Measurements from ENCODE around the gene ATP6V0B.

Gene ATP6V0B

GRCh38 chr1:43965316-43965715, 9.4 kb upstream of the ATP6V0B start:
- DNase-seq (ENCODE audit: extremely low spot score, insufficient read length, low read depth) (no peak), FAIRE-seq (no peak)

GRCh38 chr1:43968348-43968948, 6.3 kb upstream of the ATP6V0B start:
- DNase-seq (ENCODE audit: extremely low spot score, insufficient read length, low read depth) (no peak), FAIRE-seq (no peak)

- no peak for FAIRE-seq
- no peak for DNase-seq (ENCODE audit: extremely low spot score, insufficient read length, low read depth)
Observed at GRCh38 chr1:43969416-43969745, 5.4 kb upstream of the ATP6V0B start.

GRCh38 chr1:43969746-43970466, 4.9 kb upstream of the ATP6V0B start, which contains the start of gene DPH2:
Gene DPH2, plus strand, starts transcription at chr1:43970010. Its CDS starts 166 bp downstream, at chr1:43970176.
- DNase-seq (ENCODE audit: extremely low spot score, insufficient read length, low read depth) (peak; percentile 96), FAIRE-seq (peak; percentile 99)

DNA sequence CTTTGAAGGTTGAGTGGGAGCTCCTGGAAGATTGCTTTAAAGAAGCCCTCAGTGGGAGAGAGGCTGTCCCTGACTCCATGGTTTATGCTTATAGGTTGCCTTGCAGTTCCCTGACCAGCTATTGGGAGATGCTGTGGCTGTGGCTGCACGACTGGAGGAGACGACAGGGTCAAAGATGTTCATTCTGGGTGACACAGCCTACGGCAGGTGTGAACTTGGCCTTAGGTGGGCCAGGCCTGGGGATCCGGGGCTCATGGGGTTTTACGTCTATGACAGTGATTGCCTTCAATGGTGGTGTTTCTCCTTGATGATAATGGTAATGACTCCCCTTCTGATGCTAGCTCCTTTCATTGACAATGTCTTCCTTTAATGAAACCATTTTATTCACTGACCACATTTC, 4.3 kb upstream of the ATP6V0B start:
- DNase-seq (ENCODE audit: extremely low spot score, insufficient read length, low read depth) (no peak), FAIRE-seq (no peak)

DNA sequence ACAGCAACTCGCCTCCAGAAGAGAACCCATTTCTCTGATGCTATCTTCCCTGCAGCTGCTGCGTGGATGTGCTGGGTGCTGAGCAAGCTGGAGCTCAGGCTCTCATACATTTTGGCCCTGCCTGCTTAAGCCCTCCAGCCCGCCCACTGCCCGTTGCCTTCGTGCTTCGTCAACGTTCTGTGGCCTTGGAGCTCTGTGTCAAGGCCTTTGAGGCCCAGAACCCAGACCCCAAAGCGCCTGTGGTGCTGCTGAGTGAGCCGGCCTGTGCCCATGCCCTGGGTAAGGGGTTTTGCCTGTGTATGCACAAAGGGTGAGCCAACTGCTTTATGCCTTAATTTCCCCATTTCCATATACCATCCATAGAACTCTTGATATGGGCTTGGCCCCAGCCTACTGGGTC, 3.8 kb upstream of the ATP6V0B start:
- no peak for FAIRE-seq
- no peak for DNase-seq (ENCODE audit: extremely low spot score, insufficient read length, low read depth)

DNA sequence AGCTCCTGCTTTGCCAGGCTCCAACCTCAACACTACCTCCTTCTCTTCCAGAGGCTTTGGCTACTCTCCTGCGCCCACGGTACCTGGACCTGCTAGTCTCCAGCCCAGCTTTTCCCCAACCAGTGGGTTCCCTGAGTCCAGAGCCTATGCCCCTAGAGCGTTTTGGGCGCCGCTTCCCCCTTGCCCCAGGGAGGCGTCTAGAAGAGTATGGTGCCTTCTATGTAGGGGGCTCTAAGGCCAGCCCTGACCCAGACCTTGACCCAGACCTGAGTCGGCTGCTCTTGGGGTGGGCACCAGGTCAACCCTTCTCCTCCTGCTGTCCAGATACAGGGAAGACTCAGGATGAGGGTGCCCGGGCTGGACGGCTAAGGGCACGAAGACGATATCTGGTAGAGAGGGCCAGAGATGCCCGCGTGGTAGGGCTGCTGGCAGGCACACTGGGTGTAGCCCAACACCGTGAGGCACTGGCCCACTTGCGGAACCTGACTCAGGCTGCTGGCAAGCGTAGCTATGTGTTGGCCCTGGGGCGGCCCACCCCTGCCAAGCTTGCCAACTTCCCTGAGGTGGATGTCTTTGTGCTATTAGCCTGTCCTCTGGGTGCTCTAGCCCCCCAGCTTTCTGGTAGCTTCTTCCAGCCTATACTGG, 3.3 kb upstream of the ATP6V0B start:
- FAIRE-seq = no peak
- no peak for DNase-seq (ENCODE audit: extremely low spot score, insufficient read length, low read depth)

DNA sequence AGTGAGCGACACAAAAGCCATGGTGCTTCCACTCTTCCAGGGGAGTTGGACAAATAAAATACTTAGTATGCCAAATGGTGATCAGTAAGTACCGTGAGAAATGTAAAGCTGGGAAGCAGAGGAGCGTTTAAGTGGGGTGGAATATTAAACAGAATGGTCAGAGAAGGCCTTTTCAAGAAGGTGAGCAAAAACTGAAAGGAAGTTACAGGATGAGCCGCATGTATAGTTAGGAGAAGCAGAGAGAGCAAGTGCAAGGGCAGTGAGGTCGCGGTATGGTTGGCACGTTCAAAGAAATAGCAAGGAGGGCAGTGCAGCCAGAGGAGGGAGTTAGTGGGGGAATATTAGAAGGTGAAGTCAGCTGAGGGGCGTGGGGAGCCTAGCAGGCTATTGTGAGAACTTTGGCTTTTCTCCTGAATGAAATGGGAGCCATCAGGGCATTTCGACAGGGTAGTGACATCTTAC, 748 bp upstream of the ATP6V0B start:
- DNase-seq (ENCODE audit: extremely low spot score, insufficient read length, low read depth) (no peak), FAIRE-seq (no peak)

- DNase-seq (ENCODE audit: extremely low spot score, insufficient read length, low read depth) (no peak), FAIRE-seq (peak; percentile 47)
Observed at GRCh38 chr1:43975249-43975961, 645 bp downstream of the ATP6V0B start.

- no peak for FAIRE-seq
- no peak for DNase-seq (ENCODE audit: extremely low spot score, insufficient read length, low read depth)
Observed at GRCh38 chr1:43976045-43976444, 1.3 kb downstream of the ATP6V0B start.

DNA sequence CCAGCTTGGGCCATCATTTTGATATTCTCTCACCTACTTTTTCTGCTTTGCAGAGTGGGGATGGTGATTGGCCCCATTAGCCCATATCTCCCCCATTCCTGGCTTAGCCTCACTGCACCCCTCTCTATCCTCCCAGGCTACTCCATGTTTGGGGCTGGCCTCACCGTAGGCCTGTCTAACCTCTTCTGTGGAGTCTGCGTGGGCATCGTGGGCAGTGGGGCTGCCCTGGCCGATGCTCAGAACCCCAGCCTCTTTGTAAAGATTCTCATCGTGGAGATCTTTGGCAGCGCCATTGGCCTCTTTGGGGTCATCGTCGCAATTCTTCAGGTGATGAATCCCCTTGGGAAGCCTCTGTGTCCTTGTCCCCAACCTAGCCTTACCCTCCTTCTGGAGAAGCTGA, 2.1 kb downstream of the ATP6V0B start:
- DNase-seq (ENCODE audit: extremely low spot score, insufficient read length, low read depth) (no peak), FAIRE-seq (no peak)

DNA sequence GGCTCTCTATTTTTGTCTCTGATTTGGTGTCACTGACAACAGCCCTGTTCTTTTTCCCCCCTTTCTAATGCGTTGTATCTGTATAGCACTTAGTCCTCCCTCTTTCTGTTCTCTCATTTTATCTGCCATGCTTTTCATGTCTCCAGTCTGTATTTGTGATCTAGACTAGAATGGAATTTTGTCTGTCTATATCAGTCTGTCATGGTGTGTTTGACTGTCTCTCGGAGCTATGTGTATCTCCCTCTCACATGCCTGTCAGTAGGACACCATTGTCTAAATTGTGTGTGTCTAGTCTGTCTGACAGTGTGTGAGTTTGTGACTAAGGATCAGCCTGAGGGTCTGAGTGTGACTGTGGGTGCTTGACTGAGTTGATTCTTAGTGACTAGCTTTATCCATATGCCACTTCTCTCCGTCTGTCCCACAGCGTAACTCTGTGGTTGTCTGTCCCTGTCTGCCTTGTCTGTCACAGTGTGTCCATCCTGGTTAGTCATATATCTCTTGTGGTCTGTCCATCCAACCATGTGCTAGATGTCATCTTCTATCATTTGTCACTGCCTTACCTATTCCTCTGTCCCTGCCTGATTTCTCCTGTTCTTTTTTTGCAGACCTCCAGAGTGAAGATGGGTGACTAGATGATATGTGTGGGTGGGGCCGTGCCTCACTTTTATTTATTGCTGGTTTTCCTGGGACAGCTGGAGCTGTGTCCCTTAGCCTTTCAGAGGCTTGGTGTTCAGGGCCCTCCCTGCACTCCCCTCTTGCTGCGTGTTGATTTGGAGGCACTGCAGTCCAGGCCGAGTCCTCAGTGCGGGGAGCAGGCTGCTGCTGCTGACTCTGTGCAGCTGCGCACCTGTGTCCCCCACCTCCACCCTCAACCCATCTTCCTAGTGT, 2.9 kb downstream of the ATP6V0B start:
- DNase-seq (ENCODE audit: extremely low spot score, insufficient read length, low read depth) (no peak), FAIRE-seq (no peak)

GRCh38 chr1:43978264-43978550, 3.4 kb downstream of the ATP6V0B start:
- DNase-seq (ENCODE audit: extremely low spot score, insufficient read length, low read depth) = no peak
- FAIRE-seq = no peak

GRCh38 chr1:43978551-43979260, 3.9 kb downstream of the ATP6V0B start, which contains the start of gene B4GALT2:
Gene B4GALT2, plus strand, starts transcription at chr1:43979210. Its CDS starts 1,951 bp downstream, at chr1:43981161.
- DNase-seq (ENCODE audit: extremely low spot score, insufficient read length, low read depth) = peak; percentile 73
- FAIRE-seq = no peak

GRCh38 chr1:43979261-43979527, 4.4 kb downstream of the ATP6V0B start:
- FAIRE-seq = no peak
- DNase-seq (ENCODE audit: extremely low spot score, insufficient read length, low read depth) = no peak

- DNase-seq (ENCODE audit: extremely low spot score, insufficient read length, low read depth) (no peak), FAIRE-seq (peak; percentile 55)
Observed at GRCh38 chr1:43979528-43980254, 4.9 kb downstream of the ATP6V0B start.

- no peak for FAIRE-seq
- no peak for DNase-seq (ENCODE audit: extremely low spot score, insufficient read length, low read depth)
Observed at GRCh38 chr1:43980255-43981134, 5.7 kb downstream of the ATP6V0B start.

GRCh38 chr1:43981135-43981491, 6.4 kb downstream of the ATP6V0B start:
- DNase-seq (ENCODE audit: extremely low spot score, insufficient read length, low read depth) (no peak), FAIRE-seq (no peak)
